A549 (cell line): ENCODE measurements around the gene DNAJB6.

ENCODE experiments used
- CBX8 ChIP-seq: fragments of 200-600 bp; sonication (generic); IDR thresholded peaks from 2 replicates; pipeline ENCODE4 v1.6.1; 2016
- CHD4 ChIP-seq: fragments of 200-600 bp; sonication (generic); IDR thresholded peaks from 2 replicates; pipeline ENCODE4 v1.6.1; 2016; ENCODE audit warnings: antibody characterized with exemption, mild to moderate bottlenecking, borderline replicate concordance
- FOSL2 ChIP-seq, 2 experiments: fragments of 450-650 bp in 1 of 2; fragments of >200 bp in 1 of 2; sonication (Bioruptor Twin) in 1 of 2; formaldehyde crosslinking; IDR thresholded peaks; 2 replicates each; pipeline versions ENCODE4 v1.5.0 to v1.6.1; 2016 to 2020; ENCODE audit warnings: mild to moderate bottlenecking in 1 of 2, moderate library complexity in 1 of 2
- JUN ChIP-seq, 2 experiments: fragments of >200 bp; sonication (Bioruptor Twin); formaldehyde crosslinking; IDR thresholded peaks; 2 replicates in 1 of 2; 3 replicates in 1 of 2; pipeline ENCODE4 v1.6.1; 2016 to 2017
- MAZ ChIP-seq: fragments of 150-350 bp; IDR thresholded peaks from 2 replicates; pipeline ENCODE4 v1.6.1; 2014; ENCODE audit warnings: antibody characterized with exemption, low read depth, low read length, borderline replicate concordance
- POLR2A ChIP-seq: IDR thresholded peaks from 2 replicates; pipeline ENCODE4 v1.6.1; 2012; ENCODE audit warnings: mild to moderate bottlenecking, low read length
- POLR2AphosphoS2 ChIP-seq: conservative IDR thresholded peaks from 2 replicates; pipeline ENCODE4 v1.6.1; 2012; ENCODE audit warnings: low read length, improper control_type of control experiment, inconsistent platforms
- RAD21 ChIP-seq, 2 experiments: fragments of >200 bp in 1 of 2; sonication (Bioruptor Twin) in 1 of 2; formaldehyde crosslinking in 1 of 2; IDR thresholded peaks in 1 of 2; conservative IDR thresholded peaks in 1 of 2; 2 replicates in 1 of 2; 3 replicates in 1 of 2; pipeline ENCODE4 v1.6.1; 2012 to 2018; ENCODE audit warnings: inconsistent platforms in 1 of 2
- TF ChIP-seq, protein P1 (sequence below): fragments of >200 bp; sonication (Bioruptor Twin); formaldehyde crosslinking; IDR thresholded peaks from 3 replicates; pipeline ENCODE4 v1.5.1; 2016
- TF ChIP-seq, protein P2 (sequence below): IDR thresholded peaks from 2 replicates; pipeline ENCODE4 v1.6.1; 2012; ENCODE audit warnings: low read depth, borderline replicate concordance
- TF ChIP-seq, protein P3 (sequence below): fragments of 200-600 bp; sonication (generic); IDR thresholded peaks from 2 replicates; pipeline ENCODE4 v1.6.1; 2016; ENCODE audit warnings: antibody characterized with exemption, mild to moderate bottlenecking, moderate library complexity
- TF ChIP-seq, protein P4 (sequence below): fragments of 250-450 bp; sonication (Bioruptor Pico); IDR thresholded peaks from 2 replicates; pipeline ENCODE4 v1.5.0; 2020; ENCODE audit warnings: low read depth, mild to moderate bottlenecking, moderate library complexity
- TF ChIP-seq, protein P5 (sequence below): fragments of 250-450 bp; sonication (Bioruptor Pico); IDR thresholded peaks from 2 replicates; pipeline ENCODE4 v1.5.0; 2021; ENCODE audit warnings: mild to moderate bottlenecking, moderate library complexity, borderline replicate concordance

DNA sequence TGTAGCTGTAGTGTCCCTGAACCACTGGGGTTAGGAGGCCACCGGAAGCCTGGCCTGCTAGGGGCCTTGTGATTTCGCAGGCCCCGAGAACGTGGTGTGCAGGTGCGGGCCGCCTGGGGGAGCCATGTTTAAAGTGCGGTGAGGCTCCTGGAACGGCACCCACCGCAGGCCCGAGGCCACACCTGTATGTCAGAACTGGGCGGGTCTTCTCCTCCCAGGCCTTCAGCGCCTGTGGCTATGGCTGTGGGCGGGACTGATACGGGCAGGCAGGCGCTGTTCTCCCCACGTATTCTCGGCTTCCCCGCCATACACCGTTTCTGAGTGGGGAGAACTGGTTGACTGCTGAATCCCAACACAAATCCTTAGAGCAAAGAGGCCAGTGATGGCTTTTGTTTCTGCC lies 74.8 kb downstream of the DNAJB6 start:
- TF ChIP-seq MAZ, result no peak
- TF ChIP-seq, protein P1, sequence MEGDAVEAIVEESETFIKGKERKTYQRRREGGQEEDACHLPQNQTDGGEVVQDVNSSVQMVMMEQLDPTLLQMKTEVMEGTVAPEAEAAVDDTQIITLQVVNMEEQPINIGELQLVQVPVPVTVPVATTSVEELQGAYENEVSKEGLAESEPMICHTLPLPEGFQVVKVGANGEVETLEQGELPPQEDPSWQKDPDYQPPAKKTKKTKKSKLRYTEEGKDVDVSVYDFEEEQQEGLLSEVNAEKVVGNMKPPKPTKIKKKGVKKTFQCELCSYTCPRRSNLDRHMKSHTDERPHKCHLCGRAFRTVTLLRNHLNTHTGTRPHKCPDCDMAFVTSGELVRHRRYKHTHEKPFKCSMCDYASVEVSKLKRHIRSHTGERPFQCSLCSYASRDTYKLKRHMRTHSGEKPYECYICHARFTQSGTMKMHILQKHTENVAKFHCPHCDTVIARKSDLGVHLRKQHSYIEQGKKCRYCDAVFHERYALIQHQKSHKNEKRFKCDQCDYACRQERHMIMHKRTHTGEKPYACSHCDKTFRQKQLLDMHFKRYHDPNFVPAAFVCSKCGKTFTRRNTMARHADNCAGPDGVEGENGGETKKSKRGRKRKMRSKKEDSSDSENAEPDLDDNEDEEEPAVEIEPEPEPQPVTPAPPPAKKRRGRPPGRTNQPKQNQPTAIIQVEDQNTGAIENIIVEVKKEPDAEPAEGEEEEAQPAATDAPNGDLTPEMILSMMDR, result no peak
- TF ChIP-seq POLR2A, result no peak
- no peak for TF ChIP-seq RAD21 (conservative IDR thresholded peaks at IDR 0.05 in 1 of 2, IDR thresholded peaks at IDR 0.05 in 1 of 2)
- TF ChIP-seq, protein P2, sequence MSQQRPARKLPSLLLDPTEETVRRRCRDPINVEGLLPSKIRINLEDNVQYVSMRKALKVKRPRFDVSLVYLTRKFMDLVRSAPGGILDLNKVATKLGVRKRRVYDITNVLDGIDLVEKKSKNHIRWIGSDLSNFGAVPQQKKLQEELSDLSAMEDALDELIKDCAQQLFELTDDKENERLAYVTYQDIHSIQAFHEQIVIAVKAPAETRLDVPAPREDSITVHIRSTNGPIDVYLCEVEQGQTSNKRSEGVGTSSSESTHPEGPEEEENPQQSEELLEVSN, result no peak
- TF ChIP-seq POLR2AphosphoS2, result no peak
- no peak for TF ChIP-seq FOSL2 (IDR thresholded peaks at IDR 0.05)
- no peak for TF ChIP-seq FOSL2 (CRISPR knock-in tag; IDR thresholded peaks at IDR 0.05)
- TF ChIP-seq, protein P3, sequence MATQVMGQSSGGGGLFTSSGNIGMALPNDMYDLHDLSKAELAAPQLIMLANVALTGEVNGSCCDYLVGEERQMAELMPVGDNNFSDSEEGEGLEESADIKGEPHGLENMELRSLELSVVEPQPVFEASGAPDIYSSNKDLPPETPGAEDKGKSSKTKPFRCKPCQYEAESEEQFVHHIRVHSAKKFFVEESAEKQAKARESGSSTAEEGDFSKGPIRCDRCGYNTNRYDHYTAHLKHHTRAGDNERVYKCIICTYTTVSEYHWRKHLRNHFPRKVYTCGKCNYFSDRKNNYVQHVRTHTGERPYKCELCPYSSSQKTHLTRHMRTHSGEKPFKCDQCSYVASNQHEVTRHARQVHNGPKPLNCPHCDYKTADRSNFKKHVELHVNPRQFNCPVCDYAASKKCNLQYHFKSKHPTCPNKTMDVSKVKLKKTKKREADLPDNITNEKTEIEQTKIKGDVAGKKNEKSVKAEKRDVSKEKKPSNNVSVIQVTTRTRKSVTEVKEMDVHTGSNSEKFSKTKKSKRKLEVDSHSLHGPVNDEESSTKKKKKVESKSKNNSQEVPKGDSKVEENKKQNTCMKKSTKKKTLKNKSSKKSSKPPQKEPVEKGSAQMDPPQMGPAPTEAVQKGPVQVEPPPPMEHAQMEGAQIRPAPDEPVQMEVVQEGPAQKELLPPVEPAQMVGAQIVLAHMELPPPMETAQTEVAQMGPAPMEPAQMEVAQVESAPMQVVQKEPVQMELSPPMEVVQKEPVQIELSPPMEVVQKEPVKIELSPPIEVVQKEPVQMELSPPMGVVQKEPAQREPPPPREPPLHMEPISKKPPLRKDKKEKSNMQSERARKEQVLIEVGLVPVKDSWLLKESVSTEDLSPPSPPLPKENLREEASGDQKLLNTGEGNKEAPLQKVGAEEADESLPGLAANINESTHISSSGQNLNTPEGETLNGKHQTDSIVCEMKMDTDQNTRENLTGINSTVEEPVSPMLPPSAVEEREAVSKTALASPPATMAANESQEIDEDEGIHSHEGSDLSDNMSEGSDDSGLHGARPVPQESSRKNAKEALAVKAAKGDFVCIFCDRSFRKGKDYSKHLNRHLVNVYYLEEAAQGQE, result no peak
- TF ChIP-seq, protein P4, sequence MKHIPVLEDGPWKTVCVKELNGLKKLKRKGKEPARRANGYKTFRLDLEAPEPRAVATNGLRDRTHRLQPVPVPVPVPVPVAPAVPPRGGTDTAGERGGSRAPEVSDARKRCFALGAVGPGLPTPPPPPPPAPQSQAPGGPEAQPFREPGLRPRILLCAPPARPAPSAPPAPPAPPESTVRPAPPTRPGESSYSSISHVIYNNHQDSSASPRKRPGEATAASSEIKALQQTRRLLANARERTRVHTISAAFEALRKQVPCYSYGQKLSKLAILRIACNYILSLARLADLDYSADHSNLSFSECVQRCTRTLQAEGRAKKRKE (CRISPR knock-in tag), result no peak
- no peak for TF ChIP-seq CHD4
- no peak for TF ChIP-seq JUN (IDR thresholded peaks at IDR 0.05)
- TF ChIP-seq CBX8, result no peak
- TF ChIP-seq, protein P5, sequence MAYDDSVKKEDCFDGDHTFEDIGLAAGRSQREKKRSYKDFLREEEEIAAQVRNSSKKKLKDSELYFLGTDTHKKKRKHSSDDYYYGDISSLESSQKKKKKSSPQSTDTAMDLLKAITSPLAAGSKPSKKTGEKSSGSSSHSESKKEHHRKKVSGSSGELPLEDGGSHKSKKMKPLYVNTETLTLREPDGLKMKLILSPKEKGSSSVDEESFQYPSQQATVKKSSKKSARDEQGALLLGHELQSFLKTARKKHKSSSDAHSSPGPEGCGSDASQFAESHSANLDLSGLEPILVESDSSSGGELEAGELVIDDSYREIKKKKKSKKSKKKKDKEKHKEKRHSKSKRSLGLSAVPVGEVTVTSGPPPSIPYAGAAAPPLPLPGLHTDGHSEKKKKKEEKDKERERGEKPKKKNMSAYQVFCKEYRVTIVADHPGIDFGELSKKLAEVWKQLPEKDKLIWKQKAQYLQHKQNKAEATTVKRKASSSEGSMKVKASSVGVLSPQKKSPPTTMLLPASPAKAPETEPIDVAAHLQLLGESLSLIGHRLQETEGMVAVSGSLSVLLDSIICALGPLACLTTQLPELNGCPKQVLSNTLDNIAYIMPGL (CRISPR knock-in tag), result no peak
